ENCODE data around the gene MYCBP2.

MYCBP2 gene

GRCh38 chr13:77372275-77372674 is 45.4 kb upstream of the MYCBP2 start:
- Histone ChIP-seq H3K27me3 (replicated peaks; ENCODE audit: control insufficient read depth, insufficient read depth, low read length) (no peaks in the 10 kb centered on the region), H3K4me3 (replicated peaks; ENCODE audit: low read depth, low read length) (no peak overlapping the region), H3K36me3 (ENCODE audit: control insufficient read depth, insufficient read depth, low read length) (no peaks in the 10 kb centered on the region)
- no peak for DNase-seq (ENCODE audit: extremely low read depth, insufficient read length)
- TF ChIP-seq CTCF (IDR thresholded peaks at IDR 0.05; ENCODE audit: insufficient read depth, low read length, poor library complexity, severe bottlenecking): no peak

GRCh38 chr13:77370888-77371287 is 44.0 kb upstream of the MYCBP2 start:
- no peak for DNase-seq (ENCODE audit: extremely low read depth, insufficient read length)
- Histone ChIP-seq H3K4me3 (replicated peaks; ENCODE audit: low read depth, low read length) (no peak overlapping the region), H3K36me3 (ENCODE audit: control insufficient read depth, insufficient read depth, low read length) (no peaks in the 10 kb centered on the region), H3K27me3 (replicated peaks; ENCODE audit: control insufficient read depth, insufficient read depth, low read length) (no peaks in the 10 kb centered on the region)
- TF ChIP-seq CTCF (IDR thresholded peaks at IDR 0.05; ENCODE audit: insufficient read depth, low read length, poor library complexity, severe bottlenecking): no peak

GRCh38 chr13:77362166-77362565 is 35.3 kb upstream of the MYCBP2 start:
- H3K4me3 ChIP-seq (replicated peaks; ENCODE audit: low read depth, low read length): no peak overlapping the region
- no peak for DNase-seq (ENCODE audit: extremely low read depth, insufficient read length)
- no peak for TF ChIP-seq CTCF (IDR thresholded peaks at IDR 0.05; ENCODE audit: insufficient read depth, low read length, poor library complexity, severe bottlenecking)
- no peaks in the 10 kb centered on the region for H3K36me3 ChIP-seq (ENCODE audit: control insufficient read depth, insufficient read depth, low read length)
- no peaks in the 10 kb centered on the region for H3K27me3 ChIP-seq (replicated peaks; ENCODE audit: control insufficient read depth, insufficient read depth, low read length)

- no peaks in the 10 kb centered on the region for H3K27me3 ChIP-seq (replicated peaks; ENCODE audit: control insufficient read depth, insufficient read depth, low read length)
- TF ChIP-seq CTCF (IDR thresholded peaks at IDR 0.05; ENCODE audit: insufficient read depth, low read length, poor library complexity, severe bottlenecking): no peak
- no peak for DNase-seq (ENCODE audit: extremely low read depth, insufficient read length)
Observed at GRCh38 chr13:77360032-77360685, 33.3 kb upstream of the MYCBP2 start.

GRCh38 chr13:77359171-77359570 is 32.3 kb upstream of the MYCBP2 start:
- Histone ChIP-seq H3K27me3 (replicated peaks; ENCODE audit: control insufficient read depth, insufficient read depth, low read length) (no peaks in the 10 kb centered on the region), H3K36me3 (ENCODE audit: control insufficient read depth, insufficient read depth, low read length) (no peaks in the 10 kb centered on the region), H3K4me3 (replicated peaks; ENCODE audit: low read depth, low read length) (no peak overlapping the region)
- no peak for TF ChIP-seq CTCF (IDR thresholded peaks at IDR 0.05; ENCODE audit: insufficient read depth, low read length, poor library complexity, severe bottlenecking)
- DNase-seq (ENCODE audit: extremely low read depth, insufficient read length): no peak

More at GRCh38 chr13:77360032-77360685, 33.3 kb upstream of the MYCBP2 start:
- H3K4me3 ChIP-seq (replicated peaks; ENCODE audit: low read depth, low read length): no peak overlapping the region
- no peaks in the 10 kb centered on the region for H3K36me3 ChIP-seq (ENCODE audit: control insufficient read depth, insufficient read depth, low read length)

- Histone ChIP-seq H3K36me3 (ENCODE audit: control insufficient read depth, insufficient read depth, low read length) (no peaks in the 10 kb centered on the region), H3K27me3 (replicated peaks; ENCODE audit: control insufficient read depth, insufficient read depth, low read length) (no peaks in the 10 kb centered on the region), H3K4me3 (replicated peaks; ENCODE audit: low read depth, low read length) (no peak overlapping the region)
- no peak for DNase-seq (ENCODE audit: extremely low read depth, insufficient read length)
- no peak for TF ChIP-seq CTCF (IDR thresholded peaks at IDR 0.05; ENCODE audit: insufficient read depth, low read length, poor library complexity, severe bottlenecking)
Observed at GRCh38 chr13:77358001-77358400, 31.1 kb upstream of the MYCBP2 start.

Measured in GM06990 (cell line).